Activated naive CD8-positive, alpha-beta T cell treated with anti-CD3 and anti-CD28 coated beads, Interleukin-2, amount 50 U/mL, for 16 hours (primary cell): ENCODE data around the gene RCC1.
A peak's percentile ranks its signal among the peaks of the same experiment; 100 is the strongest.
"Not testable (repeated sequence)": the region's sequence is repeated elsewhere in the genome, so short reads cannot be mapped to it uniquely, and the experiment has no call there.

Experiments used
- DNase-seq: peaks from one replicate; pipeline ENCODE4 v3.0.0-alpha.2; 2020; ENCODE audit warnings: low read depth, low spot score

Gene RCC1

DNA sequence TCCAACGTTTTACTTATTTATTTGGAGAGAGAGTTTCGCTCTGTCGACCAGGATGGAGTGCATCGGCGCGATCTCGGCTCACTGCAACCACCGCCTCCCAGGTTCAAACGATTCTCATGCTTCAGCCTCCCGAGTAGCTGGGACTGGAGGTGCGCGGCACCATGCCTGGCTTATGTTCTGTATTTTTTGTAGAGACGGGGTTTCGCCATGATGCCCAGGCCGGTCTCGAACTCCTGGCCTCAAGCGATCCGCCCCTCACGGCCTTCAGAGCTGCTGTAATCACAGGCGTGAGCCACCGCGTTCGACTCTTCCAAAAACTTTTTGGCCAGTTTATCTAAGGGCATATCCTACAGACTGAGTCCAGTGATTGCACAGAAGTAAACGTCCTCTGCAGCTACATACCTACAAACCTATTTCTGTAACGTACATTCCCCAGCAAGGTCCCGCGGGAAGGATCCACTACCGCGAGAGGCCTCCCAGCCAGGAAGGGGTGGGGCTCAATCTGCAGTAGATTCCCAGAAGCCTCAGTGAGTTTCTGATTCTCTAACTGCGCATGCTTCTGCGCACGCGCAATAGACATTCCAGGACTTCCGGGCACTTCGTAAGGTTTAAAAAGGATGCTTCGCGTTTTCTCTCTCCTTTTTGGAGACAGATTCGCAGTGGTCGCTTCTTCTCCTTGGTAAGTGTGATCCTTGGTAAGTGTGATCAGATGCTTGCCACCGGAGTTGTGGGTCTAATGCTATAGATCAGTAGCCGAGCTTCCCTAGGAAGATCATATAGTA is at the start of gene RCC1:
Gene RCC1 (plus strand): TSS at position 638 of the 782 bp plus-strand sequence. CDS start 23,824 bp downstream, outside the sequence.
- peak; percentile 88 for DNase-seq

- DNase-seq: no peak
These were observed 49.8 kb upstream of the RCC1 start for GRCh38 chr1:28456078-28456477.

DNA sequence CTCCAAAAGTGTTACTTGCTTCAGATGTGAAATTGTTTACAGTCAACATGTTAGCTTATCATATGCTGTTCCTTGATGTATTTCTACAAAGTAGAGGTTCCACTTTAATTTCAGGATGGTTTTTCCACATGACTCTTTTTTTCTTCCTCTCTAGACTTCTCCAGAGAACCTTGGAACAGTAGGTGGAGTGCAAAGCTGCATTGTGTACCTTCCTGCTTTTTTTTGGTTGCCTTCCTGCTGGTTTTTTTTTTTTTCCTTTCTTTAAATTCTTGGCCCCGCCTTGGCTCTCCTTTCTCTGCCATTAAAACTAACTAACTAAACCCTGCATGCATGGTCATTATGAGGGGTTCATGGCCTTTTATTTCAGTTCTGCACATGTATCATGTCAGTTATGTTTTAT is 48.2 kb upstream of the RCC1 start:
- DNase-seq: no peak

DNA sequence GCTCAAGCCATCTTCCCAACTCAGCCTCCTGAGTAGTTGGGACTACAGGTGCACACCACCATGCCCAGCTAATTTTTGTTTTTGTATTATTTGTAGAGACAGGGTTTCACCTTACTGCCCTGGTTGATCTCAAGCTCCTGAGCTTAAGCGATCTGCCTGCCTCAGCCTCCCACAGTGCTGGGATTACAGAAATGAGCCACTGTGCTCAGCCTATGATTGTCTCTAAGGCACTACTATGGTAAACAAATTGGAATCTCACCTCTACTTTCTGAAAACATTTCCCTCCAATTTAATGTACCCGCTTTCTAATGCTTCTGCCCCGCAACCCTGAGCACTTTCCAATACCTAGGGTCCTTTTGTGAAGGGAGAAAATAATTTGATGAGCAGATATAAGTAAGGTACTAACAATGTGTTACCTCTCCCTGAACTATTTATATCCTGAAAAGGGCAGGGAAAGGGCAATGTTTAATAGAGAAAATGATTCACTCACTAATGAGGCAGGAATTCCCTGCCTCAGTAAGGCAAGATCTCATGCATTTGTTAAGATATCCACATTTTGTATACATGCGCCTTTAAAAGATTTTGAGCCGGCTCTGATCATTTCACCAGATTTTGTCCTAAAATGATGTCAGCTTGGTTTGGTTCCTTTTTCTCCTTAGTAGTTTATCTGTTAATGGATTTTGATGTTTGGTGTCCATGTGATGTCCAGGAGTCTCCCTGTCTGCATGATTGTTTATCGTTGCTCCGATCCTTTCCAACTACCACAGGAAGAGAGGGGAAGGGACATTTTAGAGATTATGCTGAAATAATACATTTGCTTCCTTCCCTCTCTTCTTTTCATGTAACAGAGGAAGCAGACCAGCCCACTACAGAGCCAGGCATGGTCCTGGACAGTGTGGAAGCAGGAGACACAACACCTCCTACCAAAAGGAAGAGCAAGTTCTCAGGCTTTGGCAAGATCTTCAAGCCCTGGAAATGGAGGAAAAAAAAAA is 47.3 kb upstream of the RCC1 start:
- no peak for DNase-seq

DNA sequence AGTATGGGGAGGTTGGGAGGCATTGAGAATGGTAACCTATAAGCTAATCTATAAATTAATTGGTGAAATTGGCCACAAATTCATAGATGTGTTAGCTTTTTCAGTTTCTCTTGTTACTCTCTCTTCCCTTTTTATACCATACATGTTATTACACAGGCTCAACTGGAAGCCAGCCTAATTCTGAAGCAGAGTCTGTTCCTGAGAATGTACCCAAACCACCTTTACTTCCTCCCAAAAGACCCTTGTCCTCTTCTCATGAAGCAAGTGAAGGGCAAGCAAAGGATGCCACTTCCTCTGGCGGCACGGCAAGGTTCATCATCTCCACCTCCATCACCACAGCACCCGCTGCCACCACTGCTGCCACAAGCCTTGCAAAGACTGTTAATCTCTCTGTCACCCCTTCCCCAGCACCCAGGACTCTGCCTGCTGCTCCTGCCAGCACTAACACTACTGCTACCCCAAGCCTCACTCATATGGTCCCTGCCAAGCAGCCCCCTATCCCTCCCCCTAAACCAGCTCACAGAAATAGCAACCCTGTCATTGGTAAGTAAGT is 39.5 kb upstream of the RCC1 start:
- DNase-seq: no peak

DNA sequence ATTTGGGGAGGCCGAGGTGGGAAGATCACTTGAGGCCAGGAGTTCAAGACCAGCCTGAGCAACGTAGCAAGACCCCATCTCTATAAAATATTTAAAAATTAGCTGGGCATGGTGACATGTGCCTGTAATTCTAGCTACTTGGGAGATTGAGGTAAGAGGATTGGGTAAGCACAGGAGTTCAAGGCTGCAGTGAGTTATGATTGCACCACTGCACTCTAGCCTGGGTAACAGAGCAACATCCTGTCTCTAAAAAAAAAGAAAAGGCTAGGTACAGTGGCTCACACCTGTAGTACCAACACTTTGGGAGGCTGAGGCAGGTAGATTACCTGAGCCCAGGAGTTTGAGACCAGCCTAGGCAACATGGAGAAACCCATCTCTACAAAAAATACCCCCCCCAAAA is 35.7 kb upstream of the RCC1 start:
- DNase-seq: no peak

DNA sequence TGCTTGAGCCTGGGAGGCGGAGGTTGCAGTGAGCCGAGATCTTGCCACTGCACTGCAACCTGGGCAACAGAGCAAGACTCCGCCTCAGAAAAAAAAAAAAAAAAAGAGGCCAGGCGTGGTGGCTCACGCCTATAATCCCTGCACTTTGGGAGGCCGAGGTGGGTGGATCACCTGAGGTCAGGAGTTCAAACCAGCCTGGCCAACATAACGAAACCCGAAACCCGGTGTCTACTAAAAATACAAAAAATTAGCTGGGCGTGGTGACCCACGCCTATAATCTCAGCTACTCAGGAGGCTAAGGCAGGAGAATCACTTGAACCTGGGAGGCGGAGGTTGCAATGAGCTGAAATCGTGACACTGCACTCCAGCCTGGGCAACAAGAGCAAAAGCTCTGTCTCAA is 26.3 kb upstream of the RCC1 start:
- DNase-seq: not testable (repeated sequence)

- DNase-seq: no peak
These were observed 25.5 kb upstream of the RCC1 start for GRCh38 chr1:28480308-28480707.

GRCh38 chr1:28482138-28482537 is 23.7 kb upstream of the RCC1 start:
- DNase-seq: no peak

DNA sequence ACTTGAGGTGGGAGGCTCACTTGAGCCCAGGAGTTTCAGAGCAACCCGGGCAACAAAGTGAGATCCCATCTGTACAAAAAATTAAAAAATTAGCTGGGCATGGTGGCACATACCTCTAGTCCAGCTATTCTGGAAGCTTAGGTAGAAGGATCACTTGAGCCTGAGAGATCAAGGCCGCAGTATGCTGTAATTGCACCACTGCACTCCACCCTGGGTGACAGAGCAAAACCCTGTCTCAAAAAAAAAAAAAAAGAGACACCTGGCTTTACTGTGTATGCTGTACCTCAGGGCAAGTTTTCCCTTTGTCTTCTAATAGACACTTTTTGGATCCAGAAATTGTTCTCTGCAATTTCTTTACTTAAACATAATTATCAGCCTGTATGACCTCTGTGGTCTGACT is 23.1 kb upstream of the RCC1 start:
- no peak for DNase-seq

- DNase-seq: no peak
These were observed 11.1 kb upstream of the RCC1 start for GRCh38 chr1:28494737-28495136.

DNA sequence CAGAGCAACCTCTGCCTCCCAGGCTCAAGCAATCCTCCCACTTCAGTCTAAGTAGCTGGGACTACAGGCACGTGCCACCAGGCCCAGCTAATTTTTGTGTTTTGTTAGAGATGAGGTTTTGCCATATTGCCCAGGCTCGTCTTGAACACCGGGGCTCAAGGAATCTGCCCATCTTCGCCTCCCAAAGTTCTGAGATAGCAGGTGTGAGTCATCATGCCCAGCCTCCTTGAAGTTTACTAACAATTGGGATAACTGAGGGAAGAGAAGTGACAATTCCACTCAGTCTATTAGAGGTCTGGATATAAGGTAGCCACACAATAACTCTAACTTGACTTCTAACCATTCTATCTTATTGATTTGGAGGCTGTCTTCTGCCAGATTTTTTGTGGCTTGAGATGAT is 6.3 kb upstream of the RCC1 start:
- DNase-seq: no peak

DNA sequence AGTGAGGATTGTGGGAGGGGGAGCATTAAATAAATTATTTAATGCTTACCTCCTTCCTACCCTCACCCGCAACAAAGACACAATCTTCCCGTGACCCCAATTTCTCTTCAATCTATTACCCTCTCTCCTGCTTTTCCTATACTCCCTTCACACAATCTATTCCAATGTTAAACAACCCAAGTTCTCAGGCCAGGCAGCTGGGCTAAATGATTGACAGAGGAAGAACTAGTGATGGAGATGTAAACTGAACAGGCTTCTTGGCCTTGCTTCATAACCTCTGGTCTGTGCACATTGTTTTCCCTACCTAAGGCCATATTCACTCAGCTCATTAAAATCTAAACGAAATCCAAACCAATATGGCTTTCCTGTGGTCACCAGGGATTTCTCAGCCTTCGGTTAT is 3.9 kb upstream of the RCC1 start:
- DNase-seq: no peak

- DNase-seq: no peak
These were observed 2.7 kb upstream of the RCC1 start for GRCh38 chr1:28503117-28503516.

DNA sequence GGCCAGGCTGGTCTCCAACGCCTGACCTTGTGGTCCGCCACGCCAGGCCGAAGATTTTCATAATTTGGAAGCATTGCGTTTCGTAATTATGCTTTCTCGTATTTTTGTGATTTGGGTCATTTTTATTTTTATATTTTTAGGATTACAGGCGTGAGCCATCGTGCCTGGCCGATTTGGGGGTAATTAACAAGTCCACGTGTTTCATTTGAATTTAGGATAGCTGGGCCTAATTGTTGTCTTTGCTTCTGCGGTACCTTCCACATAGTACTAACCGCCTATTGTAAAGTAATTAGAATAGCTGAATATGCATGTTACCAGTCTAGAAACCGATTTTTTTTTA is 1.0 kb downstream of the RCC1 start:
- DNase-seq: no peak

DNA sequence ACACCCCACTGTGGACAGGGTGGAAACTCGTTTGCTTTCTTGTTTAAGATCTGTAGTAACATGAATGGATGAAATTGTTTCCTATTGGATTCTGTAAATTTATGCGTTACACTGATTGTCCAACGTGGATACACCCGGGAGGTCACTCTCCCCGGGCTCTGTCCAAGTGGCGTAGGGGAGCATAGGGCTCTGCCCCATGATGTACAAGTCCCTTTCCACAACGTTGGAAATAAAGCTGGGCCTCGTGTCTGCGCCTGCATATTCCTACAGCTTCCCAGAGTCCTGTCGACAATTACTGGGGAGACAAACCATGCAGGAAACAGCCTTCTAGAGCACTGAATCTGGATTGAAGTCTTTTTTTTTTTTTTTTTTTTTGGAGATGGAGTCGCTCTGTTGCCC is 1.4 kb downstream of the RCC1 start:
- no peak for DNase-seq

GRCh38 chr1:28507646-28508434 is 2.0 kb downstream of the RCC1 start:
- DNase-seq: no peak

DNA sequence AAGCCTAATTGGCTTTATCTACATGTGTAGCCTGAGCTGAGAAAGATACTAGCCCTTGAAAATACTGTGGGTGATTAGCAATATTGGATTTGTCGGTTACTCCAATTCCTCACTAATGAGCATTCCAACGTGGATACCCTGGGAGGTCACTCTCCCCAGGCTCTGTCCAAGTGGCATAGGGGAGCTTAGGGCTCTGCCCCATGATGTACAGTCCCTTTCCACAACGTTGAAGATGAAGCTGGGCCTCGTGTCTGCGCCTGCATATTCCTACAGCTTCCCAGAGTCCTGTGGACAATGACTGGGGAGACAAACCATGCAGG is 2.6 kb downstream of the RCC1 start:
- DNase-seq: no peak

DNA sequence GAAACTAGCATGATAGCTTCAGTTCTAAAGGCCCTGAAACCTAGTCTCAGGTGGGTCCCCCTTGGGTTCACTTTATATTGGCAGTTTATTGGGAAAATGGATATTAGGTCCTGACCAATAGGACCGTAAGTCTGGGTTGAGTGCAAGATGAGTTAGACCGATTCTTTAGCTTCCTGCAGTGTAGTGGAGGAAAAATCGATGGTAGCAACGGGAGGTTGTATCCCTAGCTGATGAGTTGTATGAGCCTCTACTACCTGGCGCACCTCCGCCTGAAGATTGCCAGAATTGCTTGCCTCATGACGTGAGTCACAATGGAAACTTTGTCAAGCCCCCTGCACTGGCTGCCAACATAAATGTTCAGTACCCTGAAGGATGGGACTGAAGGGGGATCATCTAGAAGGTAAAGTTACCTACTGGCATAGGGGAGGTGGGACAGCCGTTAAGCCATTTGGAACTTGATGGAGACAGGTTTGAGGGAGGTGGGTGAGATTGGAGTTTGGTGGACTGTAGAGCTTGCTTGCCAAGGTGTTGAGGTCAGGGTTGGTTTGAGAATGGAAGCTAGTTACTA is 3.9 kb downstream of the RCC1 start:
- DNase-seq: no peak

- DNase-seq: no peak
These were observed 4.6 kb downstream of the RCC1 start for GRCh38 chr1:28510273-28510969.

DNA sequence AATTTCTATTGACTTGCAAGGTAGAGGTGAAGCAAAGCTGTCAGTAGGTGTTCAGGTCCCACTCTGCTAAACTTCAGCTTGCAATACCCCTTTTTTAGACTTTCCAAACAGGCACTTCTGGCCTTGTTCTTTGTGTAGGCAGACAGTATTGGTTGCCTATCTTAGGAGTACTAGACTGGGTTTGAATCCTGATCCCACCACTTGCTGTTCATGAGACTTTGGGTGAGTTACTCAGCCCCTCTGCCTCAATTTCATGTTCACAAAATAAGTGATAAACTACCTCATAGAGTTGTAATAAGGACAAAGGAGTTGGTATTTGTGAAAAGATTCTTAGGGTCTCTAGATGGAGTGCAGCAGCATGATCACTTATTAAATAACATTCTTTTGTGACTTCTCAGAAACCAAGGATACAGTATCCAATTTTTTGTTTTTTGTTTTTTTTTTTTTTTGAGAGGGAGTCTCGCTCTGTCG is 5.2 kb downstream of the RCC1 start:
- no peak for DNase-seq
